GM21717 (cell line): ENCODE measurements around the gene NIF3L1.
A peak's percentile ranks its signal among the peaks of the same experiment; 100 is the strongest.
"Not testable (repeated sequence)": the region's sequence is repeated elsewhere in the genome, so short reads cannot be mapped to it uniquely, and the experiment has no call there.

Source experiments
- ATAC-seq: cut with Tn5 transposase; IDR thresholded peaks from one replicate; pipeline ENCODE4 v1.9.1; 2021; ENCODE audit warnings: mild to moderate bottlenecking, moderate library complexity; ENCODE audit not compliant: unreplicated experiment

The NIF3L1 gene

DNA sequence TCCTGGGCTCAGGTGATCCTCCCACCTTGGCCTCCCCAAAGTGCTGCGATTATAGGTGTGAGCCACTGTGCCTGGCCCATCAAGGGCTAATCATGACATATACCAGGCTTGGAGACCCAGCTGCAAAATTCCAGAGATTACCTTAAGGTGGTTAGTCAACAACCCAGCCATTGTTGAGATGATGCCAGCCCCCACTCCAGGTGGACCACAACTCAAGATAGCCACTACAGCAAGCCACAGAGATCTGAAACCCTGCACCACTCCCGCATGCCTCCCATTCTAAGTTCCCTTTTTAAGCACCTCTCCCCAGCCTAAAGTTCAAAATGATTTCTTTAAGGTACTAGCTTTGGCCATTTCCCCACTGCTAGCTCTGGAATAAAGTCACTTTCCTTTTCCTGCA is 20.2 kb upstream of the NIF3L1 start:
- ATAC-seq = no peak

DNA sequence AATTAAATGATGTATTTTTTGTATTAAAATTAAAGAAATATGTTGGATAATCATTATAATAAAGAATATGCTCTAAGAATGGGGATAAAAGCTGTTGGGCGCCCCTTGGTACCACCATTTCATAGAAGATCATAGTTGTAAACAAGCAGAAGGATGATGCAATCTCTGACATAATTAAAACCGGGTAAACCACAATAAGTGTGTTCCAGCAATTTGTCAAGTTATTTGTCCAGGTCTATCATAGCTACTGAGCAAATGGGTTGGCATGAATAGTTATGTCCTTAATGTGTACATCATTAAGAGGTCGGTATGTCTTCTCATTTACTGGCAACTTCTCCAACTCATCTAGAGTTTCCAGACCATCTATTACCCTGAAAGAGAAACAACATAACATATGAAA is 18.0 kb upstream of the NIF3L1 start:
- ATAC-seq = no peak

DNA sequence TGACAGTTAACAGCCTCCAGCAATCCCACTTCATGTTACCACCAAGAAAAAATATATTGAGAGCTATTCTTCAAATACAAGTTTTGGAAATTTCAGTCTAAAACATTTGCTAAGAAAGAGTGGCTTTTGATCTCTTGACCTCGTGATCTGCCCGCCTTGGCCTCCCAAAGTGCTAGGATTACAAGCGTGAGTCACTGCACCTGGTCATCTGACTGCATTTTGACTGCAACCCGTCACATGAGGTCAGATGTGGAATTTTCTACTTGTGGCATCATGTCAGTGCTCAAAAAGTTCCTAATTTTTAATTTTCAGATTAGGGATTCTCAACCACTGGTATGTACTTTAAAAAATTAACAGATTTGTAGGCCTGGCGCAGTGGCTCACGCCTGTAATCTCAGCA is 15.6 kb upstream of the NIF3L1 start:
- no peak for ATAC-seq

DNA sequence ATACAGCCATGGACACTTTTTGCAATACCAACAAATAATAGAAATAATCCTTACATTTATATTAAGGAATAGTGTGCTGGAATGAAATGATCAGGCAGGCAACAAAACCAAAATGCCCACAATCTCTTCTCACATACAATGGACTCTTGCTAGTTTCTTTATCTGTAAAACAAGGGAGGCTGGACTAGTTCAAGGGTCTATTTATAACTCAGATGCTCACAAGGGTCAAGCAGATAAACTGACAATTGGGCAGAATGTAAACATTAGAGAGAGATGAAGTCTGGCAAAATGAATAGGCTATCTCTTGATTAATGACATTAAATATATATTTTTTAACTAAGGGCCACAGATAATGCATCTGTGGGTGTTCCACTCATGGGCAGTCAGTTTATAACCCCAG is 11.7 kb upstream of the NIF3L1 start:
- no peak for ATAC-seq

DNA sequence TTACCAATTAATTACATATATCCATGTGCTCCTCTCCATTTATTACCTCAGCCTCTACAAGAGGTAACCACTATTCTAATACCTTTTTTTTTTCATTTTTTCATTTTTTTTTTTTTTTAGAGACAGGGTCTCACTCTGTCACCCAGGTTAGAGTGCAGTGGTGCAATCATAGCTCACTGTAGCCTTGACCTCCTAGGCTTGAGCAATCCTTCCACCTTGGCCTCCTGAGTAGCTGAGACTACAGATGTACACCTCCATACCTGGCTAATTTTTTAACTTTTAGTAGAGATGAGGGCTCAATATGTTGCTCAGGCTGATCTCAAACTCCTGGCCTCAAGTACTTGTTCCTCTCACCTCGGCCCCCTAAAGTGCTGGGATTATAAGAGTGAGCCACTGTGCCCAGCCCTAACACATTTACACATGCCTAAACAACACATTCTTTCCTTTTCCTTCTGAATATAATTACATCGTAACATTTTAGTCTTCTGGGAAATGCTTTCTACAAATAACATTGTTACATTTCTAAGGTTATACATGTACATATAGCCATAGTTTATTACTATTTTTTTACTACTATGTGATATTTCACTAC is 10.8 kb upstream of the NIF3L1 start:
- ATAC-seq = no peak

DNA sequence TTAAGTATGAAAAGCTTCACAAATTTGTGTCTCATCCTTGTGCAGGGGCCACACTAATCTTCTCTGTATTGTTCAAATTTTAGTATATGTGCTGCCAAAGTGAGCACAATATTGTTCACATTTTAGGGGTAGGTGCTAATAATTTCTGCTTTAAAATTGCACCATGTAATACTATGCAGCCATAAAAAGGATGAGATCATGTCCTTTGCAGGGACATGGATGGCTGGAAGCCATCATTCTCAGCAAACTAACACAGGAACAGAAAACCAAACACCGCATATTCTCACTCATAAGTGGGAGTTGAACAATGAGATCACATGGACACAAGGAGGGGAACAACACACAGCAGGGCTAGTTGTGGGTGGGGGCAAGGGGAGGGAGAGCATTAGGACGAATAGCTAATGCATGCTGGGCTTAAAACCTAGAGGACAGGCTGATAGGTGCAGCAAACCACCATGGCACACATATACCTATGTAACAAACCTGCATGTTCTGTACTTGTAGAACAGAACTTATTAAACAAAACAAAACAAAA is 7.4 kb upstream of the NIF3L1 start:
- not testable (repeated sequence) for ATAC-seq

DNA sequence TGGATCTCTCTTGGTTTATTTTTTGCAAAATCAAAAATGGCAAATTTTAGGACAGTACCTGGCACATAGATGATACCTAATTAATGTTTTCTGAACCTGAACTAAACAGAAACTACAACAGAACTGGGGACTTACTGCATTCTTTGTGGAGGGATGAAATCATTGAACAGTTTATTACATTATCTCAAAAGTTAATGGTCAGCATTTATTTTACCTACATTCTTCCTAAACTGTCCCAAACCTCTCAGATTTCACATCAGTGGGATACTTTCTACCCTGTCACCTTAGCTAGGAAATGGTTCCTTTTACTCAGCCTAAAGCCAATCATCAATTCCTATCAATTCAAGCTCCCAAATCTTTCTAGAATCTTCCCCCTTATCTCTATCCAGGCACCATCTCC is 10.3 kb downstream of the NIF3L1 start:
- no peak for ATAC-seq

DNA sequence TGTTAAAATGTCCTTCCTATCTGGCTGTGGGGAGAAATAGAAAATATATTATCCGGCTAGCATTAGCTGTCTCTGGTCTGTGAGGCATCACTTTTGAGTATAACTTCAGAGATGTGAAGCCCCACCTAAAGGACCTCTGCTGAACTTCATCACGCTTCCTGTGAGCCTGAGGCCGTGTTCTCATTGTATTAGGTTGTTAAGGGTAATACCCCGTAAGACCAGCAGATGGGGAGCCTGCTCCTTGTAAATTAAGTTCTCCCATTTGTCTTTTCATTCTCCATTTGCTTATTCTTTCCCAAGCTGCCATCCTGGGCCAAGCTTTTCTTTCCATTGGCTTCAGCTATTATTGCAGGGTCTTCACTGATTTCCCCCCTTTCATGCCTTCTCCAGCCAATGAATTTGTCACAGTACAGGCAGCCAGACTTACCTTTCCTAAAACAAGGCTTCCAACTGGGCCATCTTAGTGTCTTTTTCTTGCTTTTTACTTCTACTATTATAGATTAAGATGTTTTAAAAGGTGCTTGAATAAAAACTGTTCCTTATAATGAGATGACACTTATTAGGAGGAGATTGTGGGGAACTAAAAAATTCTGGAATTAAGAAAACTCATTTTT is 12.4 kb downstream of the NIF3L1 start:
- ATAC-seq = peak; percentile 92

DNA sequence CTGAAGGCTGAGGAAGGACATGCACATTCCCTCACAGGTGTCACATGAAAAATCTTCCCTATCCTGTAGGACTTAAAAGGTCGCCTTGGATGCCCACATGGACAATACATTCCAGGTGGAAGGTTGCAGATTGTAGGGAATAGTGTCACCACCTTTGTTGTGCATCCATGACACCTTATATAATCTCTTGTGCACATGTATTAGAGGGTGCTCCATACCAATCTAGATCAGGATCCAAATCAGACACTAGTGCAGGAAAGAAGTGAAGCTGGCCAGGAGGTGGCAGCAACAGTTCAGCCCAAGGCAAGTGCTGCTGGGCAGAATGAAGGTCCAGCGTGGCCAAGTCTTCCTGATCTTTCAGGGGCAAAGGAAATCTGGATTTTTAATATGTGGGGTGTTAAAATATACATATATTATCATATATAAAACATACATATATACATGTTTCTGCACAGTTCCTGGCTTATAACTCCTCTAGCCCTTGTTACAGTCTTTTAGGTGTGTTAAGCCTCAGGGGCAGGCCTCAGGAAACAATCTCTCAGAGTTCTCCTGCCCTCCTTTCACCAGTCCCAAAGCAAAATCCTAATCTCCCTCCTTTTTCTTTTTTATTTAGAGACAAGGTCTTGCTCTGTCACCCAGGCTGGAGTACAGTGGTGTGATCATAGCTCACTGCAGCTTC is 16.6 kb downstream of the NIF3L1 start:
- ATAC-seq = no peak

DNA sequence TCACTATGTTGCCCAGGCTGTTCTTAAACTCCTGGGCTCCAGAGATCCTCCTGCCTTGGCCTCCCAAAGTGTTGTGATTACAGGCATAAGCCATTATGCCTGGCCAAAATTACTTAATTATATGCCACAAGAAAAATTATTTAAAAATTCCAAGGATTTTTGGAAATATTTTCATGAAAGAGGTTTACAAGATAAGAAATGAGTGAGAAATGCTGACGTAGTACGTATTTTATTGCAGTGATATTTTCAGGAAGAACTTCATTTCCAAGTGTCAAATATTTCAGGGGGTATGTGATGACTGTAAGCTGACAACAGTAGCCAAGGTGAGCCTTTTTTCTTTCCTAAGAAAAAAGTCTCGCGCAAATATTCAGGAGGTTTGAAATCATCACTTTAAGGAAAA is 20.8 kb downstream of the NIF3L1 start:
- no peak for ATAC-seq

DNA sequence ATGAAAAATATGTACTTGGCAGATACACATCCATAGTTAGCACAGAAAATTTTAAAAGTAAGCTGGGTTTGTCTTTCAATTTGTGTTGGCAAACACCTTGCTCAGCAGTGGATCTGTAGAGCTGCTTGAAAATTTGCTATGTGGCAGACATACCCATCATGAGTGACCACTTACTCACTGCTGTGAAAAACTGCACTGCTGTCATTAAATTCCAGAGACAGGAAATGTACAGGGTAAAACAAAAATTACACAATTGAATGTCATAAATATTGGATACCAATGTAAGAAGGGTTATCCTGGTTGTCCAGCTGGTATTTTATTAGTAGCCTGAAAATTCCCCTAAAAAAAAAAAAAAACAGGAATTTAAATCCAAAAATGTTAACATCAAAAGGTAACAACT is 24.5 kb downstream of the NIF3L1 start:
- no peak for ATAC-seq

DNA sequence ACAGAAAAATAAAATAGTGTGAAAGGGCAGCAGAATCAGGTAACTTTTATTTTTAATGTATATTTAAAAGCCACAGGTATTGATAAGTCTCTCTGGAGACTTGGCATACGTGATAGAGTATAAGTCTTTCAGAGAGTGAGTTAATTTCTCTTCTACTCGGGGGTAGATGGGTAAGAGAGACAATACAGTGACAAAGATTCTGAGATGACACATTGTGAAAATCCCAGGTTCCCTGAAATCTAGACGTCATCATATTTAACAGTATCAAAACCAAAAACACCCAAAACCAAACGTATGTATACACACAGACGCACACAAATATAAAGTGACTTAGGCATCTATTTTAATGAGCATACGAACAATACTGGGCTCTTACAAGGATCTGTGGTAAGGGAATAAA is 33.3 kb downstream of the NIF3L1 start:
- ATAC-seq = no peak

DNA sequence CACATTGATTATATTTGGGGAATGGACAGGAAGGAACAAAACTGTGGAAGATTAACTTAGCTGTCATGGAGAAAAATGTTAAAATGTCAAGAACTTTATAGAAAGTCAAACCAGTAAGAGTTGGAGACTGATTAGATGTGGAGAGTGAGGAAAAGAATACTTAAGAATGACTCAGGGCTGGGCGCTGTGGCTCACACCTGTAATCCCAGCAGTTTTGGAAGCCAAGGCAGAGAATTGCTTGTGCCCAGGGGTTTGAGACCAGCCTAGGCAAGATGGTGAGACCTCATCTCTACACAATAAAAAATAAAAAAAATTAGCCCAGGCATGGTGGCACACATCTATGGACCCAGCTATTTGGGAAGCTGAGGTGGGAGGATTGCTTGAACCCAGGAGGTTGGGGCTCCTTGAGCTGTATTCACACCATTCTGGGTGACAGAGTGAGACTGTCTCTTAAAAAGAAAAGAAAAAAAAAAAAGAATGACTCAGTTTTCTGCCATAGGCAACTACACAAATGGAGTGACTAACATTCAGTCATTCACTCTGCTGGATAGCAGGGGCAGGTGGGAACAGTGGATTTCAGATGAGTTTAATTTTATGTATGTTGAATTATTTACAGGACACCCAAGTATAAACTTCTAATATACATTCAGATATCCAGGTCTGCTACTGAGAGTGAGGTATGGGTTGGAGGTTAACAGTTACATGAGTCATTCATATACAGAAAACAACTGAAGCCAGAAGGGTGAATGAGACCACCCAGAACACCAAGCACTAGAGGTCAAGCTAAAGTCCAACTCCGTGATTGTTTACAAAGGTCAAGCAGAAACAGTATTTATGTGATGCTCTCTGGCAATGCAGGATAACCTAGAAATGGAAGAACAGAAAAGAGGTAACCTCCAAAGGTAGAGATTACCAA is 40.4 kb downstream of the NIF3L1 start:
- no peak for ATAC-seq

DNA sequence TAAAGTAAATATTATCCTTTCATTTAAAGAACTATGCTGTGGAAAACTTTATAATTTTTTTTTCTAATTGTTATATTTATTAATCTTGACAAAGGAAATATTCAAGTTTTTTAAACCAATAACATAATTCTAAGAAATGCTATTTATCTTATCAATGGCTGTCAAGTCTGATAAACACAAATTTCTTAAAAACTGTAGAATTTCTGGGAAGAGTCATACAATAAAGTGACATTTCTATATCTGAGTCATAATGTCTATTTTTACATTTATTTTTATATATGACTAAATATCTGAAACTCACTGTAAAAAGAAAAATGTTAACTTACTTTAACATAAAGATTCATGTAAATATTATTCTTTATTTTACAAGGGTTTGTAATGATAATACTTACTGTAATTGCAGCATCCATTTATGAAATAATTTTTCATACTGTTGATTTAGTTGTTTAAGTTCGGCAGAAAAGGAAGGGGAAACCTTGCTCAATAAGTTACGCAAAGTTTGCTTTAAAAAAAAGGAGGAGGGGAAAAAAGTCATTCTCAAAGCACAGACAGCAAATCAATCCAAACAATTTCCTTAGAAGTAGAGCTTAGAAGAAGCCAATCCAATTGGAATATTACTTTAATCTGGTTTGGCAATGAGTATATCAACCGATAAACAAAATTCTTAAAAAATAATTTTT is 41.9 kb downstream of the NIF3L1 start:
- no peak for ATAC-seq

DNA sequence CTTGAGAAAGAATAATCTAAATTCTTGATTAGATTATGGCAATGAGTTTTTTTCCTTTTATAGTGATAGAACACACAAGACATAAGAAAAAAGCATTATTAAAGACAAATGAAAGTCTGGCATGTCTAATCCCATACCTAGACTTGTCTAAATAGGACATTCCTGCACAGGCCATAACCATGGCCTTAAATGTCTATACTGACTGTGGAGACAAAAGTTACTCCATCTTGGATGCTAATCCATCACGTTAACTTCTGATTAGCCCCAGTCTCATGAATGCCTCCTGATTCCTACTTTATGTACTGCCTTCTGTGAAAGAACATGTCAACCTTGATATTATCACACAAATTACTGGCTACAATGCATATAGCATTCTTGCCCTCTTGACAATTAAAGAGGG is 50.7 kb downstream of the NIF3L1 start:
- ATAC-seq = no peak

DNA sequence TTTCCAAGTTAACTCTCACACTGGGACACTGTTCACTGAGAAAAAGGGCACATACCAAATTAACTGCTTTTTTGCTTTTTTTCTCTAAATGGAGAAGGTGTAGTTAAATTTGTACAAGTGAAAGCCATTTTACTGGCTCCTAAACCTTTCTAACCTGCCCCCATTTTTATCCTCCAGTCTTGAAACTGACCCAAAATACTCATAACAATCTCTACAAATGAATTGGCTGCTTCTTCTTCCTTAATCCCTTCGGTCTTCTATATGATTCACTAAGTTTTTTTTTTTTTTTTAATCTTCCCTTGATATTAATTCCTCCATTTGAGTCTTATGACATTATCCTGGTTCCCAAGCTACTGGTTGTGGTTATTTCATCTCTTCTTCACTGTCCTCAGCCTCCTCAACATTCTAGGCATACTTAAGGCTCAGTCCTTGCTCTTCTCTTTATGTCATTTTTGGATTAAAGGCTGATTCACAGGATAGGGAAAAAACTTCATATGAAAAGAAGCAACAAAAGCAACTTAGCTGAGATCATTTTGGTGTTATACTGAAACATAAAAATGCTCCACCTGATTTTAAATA is 54.4 kb downstream of the NIF3L1 start:
- ATAC-seq = no peak

DNA sequence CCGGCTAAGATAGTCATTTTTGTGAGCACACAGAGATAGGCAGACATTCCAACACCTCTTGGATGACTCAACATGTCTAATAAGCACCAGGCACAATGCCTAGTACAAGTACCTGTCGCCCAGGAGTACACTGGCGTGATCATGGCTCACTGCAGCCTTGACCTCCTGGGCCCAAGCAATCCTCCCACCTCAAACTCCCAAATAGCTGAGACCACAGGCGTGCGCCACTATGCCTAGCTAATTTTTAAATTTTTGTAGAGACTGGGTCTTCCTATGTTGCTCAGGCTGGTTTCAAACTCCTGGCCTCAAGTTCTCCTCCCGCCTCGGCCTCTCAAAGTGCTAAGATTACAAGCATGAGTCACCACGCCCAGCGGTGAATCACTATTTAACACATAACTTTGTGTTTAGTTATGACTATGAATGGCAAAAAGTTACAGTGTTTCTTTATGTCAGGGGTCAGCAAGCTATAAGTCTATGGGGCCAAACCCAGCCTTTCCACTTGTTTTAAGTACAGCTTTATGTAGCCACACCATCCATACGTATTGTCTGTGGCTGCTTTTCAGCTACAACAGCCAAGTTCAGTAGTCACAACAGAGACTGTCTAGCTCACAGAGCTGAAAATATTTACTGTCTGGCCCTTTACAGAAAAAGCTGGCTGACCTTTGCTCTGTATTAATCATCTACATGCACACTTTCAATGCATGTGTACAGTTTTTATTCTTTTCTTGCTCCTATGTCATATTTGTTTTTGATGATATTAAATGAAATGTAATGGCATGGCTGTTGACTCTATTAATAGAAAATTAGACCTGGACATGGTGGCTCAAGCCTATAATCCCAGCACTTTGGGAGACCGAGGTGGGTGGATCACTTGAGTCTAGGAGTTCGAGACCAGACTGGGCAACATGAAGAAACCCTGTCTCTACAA is 55.6 kb downstream of the NIF3L1 start:
- ATAC-seq = no peak

DNA sequence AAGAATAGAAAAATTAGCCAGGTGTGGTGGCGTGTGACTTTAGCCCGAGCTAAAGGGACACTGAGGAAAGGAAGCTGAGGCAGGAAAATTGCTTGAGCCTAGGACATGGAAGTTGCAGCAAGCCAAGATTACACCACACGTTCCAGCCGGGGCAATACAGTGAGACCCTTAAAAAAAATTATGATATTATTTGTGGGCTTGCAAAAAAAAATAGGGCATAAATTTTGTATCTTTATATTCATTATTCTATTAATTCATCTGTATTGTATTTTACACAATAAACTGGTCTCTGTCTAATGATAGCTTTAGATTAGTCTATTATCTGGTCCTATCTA is 56.2 kb downstream of the NIF3L1 start:
- no peak for ATAC-seq

DNA sequence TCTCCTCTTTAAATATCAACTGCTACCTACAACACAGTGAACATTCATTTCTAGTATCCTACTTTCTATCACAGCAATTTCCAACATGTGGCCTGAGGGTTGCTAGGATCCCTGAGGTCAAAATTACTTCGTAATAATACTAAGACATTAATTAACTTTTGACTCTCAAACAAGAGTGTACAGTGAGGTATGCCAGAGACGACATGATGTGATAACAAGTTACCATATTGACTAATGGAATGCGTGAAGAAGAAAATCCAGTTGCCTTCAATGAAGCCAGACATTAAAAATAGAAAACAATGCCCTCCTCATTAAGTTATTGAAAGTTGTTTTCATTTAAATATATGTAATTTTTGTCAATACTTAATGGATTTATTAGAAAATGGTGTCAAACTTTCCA is 61.2 kb downstream of the NIF3L1 start:
- ATAC-seq = no peak
